ENCODE measurements around the gene HNRNPA2B1. TPM values are rescaled to one million over a fixed set of nuclear protein-coding genes. Genes with fewer than 3 reads are reported as not detected.
"Not testable (repeated sequence)": the region's sequence is repeated elsewhere in the genome, so short reads cannot be mapped to it uniquely, and the experiment has no call there.

HNRNPA2B1 gene
- total and polyA plus RNA-seq, 8 donors: 338 to 1,529 (median 1,312) TPM

GRCh38 chr7:26167303-26167934, 33.1 kb downstream of the HNRNPA2B1 start:
- intact Hi-C loops (cut with DNase I): no loop called here
- H3K27ac ChIP-seq: no peak overlapping the region
- H3K4me3 ChIP-seq: no peak overlapping the region
- H3K4me1 ChIP-seq: no peaks in the 10 kb centered on the region
- no peak for TF ChIP-seq CTCF (IDR thresholded peaks at IDR 0.05)
- no peaks in the 10 kb centered on the region for H3K27me3 ChIP-seq
- ATAC-seq (peak; percentile 38), DNase-seq (no peak)
- peaks cover 0 to 5% of the 10 kb centered on the region in 2 donors for H3K9me3 ChIP-seq
- H3K36me3 ChIP-seq: peaks cover 0 to 6% of the 10 kb centered on the region in 2 donors

GRCh38 chr7:26166684-26167266, 33.8 kb downstream of the HNRNPA2B1 start:
- TF ChIP-seq CTCF (IDR thresholded peaks at IDR 0.05): no peak
- intact Hi-C loops (cut with DNase I): no loop called here
- no peak for ATAC-seq

GRCh38 chr7:26165950-26166683, 34.4 kb downstream of the HNRNPA2B1 start:
- intact Hi-C loops (cut with DNase I): no loop called here
- Histone ChIP-seq H3K27me3 (no peaks in the 10 kb centered on the region), H3K4me3 (no peak overlapping the region), H3K9me3 (peaks cover 0 to 5% of the 10 kb centered on the region in 2 donors), H3K4me1 (no peaks in the 10 kb centered on the region), H3K36me3 (peaks cover 0 to 6% of the 10 kb centered on the region in 2 donors), H3K27ac (no peak overlapping the region)
- TF ChIP-seq CTCF (IDR thresholded peaks at IDR 0.05): no peak
- no peak for ATAC-seq
- no peak for DNase-seq

More at GRCh38 chr7:26166684-26167266, 33.8 kb downstream of the HNRNPA2B1 start:
- H3K36me3 ChIP-seq: peaks cover 0 to 6% of the 10 kb centered on the region in 2 donors
- H3K27me3 ChIP-seq: no peaks in the 10 kb centered on the region
- H3K9me3 ChIP-seq: peaks cover 0 to 5% of the 10 kb centered on the region in 2 donors
- no peak overlapping the region for H3K27ac ChIP-seq
- no peak for DNase-seq
- H3K4me1 ChIP-seq: no peaks in the 10 kb centered on the region
- H3K4me3 ChIP-seq: no peak overlapping the region

GRCh38 chr7:26163804-26164203, 36.7 kb downstream of the HNRNPA2B1 start:
- H3K27me3 ChIP-seq; intact Hi-C loops (cut with DNase I); H3K4me1 ChIP-seq; ATAC-seq; H3K9me3 ChIP-seq; H3K36me3 ChIP-seq; DNase-seq; H3K27ac ChIP-seq; H3K4me3 ChIP-seq: not testable (repeated sequence)

GRCh38 chr7:26162431-26162830, 38.1 kb downstream of the HNRNPA2B1 start:
- Histone ChIP-seq H3K9me3 (peaks cover 0 to 5% of the 10 kb centered on the region in 2 donors), H3K27me3 (no peaks in the 10 kb centered on the region), H3K4me1 (no peaks in the 10 kb centered on the region), H3K27ac (no peak overlapping the region), H3K36me3 (no peaks in the 10 kb centered on the region), H3K4me3 (no peak overlapping the region)
- TF ChIP-seq CTCF (IDR thresholded peaks at IDR 0.05): no peak
- ATAC-seq: no peak
- no peak for DNase-seq
- intact Hi-C loops (cut with DNase I): no loop called here

Measured in left lung (tissue), 10 donors.